Measurements from ENCODE around the gene SNCB.

Gene SNCB

DNA sequence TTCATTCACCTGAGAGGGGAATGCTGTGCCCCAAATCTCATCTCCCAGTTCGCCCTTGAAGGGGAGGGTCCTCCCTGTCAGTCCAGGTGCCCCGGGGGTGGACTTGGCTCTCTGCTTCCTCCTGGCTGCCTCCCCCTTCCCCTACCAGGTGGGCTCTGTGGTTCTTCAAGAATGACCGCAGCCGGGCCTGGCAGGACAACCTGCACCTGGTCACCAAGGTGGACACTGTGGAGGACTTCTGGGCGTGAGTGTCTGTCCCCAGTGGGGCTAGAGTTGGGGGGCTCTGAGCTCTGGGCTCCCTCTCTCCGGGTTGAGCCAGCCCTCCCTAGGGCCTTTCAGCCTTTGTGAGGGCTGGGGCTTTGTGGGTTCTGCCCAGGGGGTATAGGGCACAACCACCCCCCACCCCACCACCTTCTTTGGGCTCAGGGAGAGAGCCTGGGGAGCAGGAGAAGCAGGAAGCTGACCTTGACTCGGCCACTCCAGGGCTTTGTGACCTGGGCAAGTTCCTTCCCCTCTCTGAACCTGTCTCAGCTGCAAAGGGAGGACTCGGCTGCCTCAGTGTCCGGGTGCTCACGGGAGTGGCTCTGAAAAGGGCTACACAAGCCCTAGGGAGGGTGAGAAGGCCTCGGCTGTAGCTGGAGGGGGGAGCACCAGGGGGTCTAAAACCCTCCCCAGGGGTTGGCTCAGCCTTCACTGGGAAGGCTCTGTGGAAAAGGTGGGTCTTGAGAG is 13.3 kb upstream of the SNCB start:
- no peaks in the 10 kb centered on the region for H3K9me3 ChIP-seq (replicated peaks; ENCODE audit: insufficient read depth, low read length)
- TF ChIP-seq, protein P1, sequence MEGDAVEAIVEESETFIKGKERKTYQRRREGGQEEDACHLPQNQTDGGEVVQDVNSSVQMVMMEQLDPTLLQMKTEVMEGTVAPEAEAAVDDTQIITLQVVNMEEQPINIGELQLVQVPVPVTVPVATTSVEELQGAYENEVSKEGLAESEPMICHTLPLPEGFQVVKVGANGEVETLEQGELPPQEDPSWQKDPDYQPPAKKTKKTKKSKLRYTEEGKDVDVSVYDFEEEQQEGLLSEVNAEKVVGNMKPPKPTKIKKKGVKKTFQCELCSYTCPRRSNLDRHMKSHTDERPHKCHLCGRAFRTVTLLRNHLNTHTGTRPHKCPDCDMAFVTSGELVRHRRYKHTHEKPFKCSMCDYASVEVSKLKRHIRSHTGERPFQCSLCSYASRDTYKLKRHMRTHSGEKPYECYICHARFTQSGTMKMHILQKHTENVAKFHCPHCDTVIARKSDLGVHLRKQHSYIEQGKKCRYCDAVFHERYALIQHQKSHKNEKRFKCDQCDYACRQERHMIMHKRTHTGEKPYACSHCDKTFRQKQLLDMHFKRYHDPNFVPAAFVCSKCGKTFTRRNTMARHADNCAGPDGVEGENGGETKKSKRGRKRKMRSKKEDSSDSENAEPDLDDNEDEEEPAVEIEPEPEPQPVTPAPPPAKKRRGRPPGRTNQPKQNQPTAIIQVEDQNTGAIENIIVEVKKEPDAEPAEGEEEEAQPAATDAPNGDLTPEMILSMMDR (IDR thresholded peaks at IDR 0.05; ENCODE audit: low read length): no peak
- TF ChIP-seq EZH2phosphoT487 (IDR thresholded peaks at IDR 0.05; ENCODE audit: low read length): no peak
- no peak for TF ChIP-seq EZH2 (optimal IDR thresholded peaks at IDR 0.05; ENCODE audit: low read depth, low read length)
- no peak overlapping the region for H3K4me3 ChIP-seq (ENCODE audit: low read length)
- H3K4me2 ChIP-seq (ENCODE audit: low read depth, low read length): no peak overlapping the region
- H3K9ac ChIP-seq (ENCODE audit: low read length): no peak overlapping the region
- no peaks in the 10 kb centered on the region for H4K20me1 ChIP-seq (ENCODE audit: insufficient read depth, low read length)
- H3K9me2 ChIP-seq (replicated peaks; ENCODE audit: insufficient read depth, low read length): no peaks in the 10 kb centered on the region
- H2AFZ ChIP-seq (ENCODE audit: low read length): no peak overlapping the region
- no peak for DNase-seq
- peaks cover 14% of the 10 kb centered on the region for H3K4me1 ChIP-seq (ENCODE audit: low read length)
- H3F3A ChIP-seq (ENCODE audit: insufficient read depth, low read length): no peaks in the 10 kb centered on the region
- H3K27ac ChIP-seq (ENCODE audit: low read length): no peak overlapping the region
- 0 out of 2 replicates have a peak, but pooled peaks cover under 1% of the 10 kb centered on the region for H3K27me3 ChIP-seq (replicated peaks; ENCODE audit: insufficient read depth, low read length)
- H3K79me2 ChIP-seq (ENCODE audit: low read length): peaks cover 11% of the 10 kb centered on the region
- H3K36me3 ChIP-seq (replicated peaks; ENCODE audit: insufficient read depth, low read length): no peaks in the 10 kb centered on the region

DNA sequence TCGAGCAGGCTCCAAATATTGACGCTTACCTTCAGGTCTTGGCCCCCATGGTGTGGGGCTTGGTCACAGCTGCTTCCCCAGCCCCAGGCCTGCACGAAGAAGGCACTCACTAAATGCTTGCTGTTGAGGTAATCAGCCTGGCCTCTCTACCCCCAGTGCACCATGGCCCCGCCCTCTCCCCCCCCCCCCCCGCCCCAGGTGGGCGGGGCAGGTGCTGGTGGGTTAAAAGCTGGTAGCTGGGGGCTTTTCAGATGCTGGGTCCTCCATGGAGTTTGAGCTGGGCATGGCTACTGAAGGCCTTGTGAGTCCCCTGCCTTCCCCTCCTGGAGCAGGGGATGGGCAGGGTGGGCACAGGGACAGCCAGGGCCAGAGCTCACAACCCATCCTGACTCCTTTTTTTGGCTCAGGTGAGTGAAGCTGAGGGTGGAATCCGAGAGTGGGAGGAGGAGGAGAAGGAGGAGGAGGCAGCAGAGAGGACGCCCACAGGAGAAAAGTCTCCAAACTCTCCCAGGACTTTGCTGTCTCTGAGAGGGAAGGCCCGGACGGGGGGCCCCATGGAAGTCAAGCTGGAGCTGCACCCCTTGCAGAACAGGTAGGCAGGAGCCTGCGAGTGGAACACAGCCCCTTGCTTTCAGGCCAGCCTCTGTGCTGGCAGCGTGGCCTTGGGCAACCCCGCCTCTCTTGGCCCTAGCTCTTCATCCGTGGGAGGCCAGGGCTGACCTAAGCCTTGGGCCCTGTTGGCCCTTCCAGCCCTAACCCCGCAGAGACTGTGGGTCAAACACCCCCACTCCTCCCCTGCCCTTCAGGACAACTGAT is 12.5 kb upstream of the SNCB start:
- H2AFZ ChIP-seq (ENCODE audit: low read length): no peak overlapping the region
- H3K9me2 ChIP-seq (replicated peaks; ENCODE audit: insufficient read depth, low read length): no peaks in the 10 kb centered on the region
- no peak overlapping the region for H3K4me2 ChIP-seq (ENCODE audit: low read depth, low read length)
- H3K9me3 ChIP-seq (replicated peaks; ENCODE audit: insufficient read depth, low read length): no peaks in the 10 kb centered on the region
- peaks cover 6% of the 10 kb centered on the region for H3K4me1 ChIP-seq (ENCODE audit: low read length)
- H4K20me1 ChIP-seq (ENCODE audit: insufficient read depth, low read length): no peaks in the 10 kb centered on the region
- no peak overlapping the region for H3K4me3 ChIP-seq (ENCODE audit: low read length)
- TF ChIP-seq EZH2phosphoT487 (IDR thresholded peaks at IDR 0.05; ENCODE audit: low read length) (no peak), EZH2 (optimal IDR thresholded peaks at IDR 0.05; ENCODE audit: low read depth, low read length) (no peak)
- TF ChIP-seq, protein P1 (IDR thresholded peaks at IDR 0.05; ENCODE audit: low read length): no peak
- no peak overlapping the region for H3K27ac ChIP-seq (ENCODE audit: low read length)
- no peak for DNase-seq
- no peaks in the 10 kb centered on the region for H3F3A ChIP-seq (ENCODE audit: insufficient read depth, low read length)
- peaks cover 5% of the 10 kb centered on the region for H3K79me2 ChIP-seq (ENCODE audit: low read length)
- peaks cover 7% of the 10 kb centered on the region; the same call in 1 of the 2 replicates for H3K27me3 ChIP-seq (replicated peaks; ENCODE audit: insufficient read depth, low read length)
- H3K9ac ChIP-seq (ENCODE audit: low read length): no peak overlapping the region
- H3K36me3 ChIP-seq (replicated peaks; ENCODE audit: insufficient read depth, low read length): no peaks in the 10 kb centered on the region

DNA sequence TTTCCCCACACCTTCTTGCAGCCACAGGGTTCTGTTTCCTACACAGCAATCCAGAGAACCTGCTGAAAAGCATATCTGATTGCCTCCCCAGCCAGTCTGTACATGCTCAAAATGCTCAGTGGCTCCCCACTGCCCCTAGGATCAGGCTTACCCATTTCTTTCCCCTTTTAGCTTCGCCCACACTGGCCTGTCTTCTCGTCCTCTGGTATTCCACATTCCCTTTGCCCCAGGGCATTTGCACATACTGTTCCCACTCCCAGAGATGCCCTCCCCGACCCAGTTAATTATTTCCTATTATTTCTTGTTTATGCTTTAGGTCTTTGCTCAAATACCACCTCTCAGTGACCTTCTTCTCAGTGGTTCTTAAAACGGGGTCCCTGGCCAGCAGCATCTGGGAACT is 10.3 kb upstream of the SNCB start:
- no peak for TF ChIP-seq EZH2phosphoT487 (IDR thresholded peaks at IDR 0.05; ENCODE audit: low read length)
- TF ChIP-seq, protein P1 (IDR thresholded peaks at IDR 0.05; ENCODE audit: low read length): no peak
- TF ChIP-seq EZH2 (optimal IDR thresholded peaks at IDR 0.05; ENCODE audit: low read depth, low read length): no peak
- H3K9ac ChIP-seq (ENCODE audit: low read length): no peak overlapping the region
- H4K20me1 ChIP-seq (ENCODE audit: insufficient read depth, low read length): no peaks in the 10 kb centered on the region
- DNase-seq: no peak
- H3K4me3 ChIP-seq (ENCODE audit: low read length): no peak overlapping the region
- no peak overlapping the region for H3K4me2 ChIP-seq (ENCODE audit: low read depth, low read length)
- H3K36me3 ChIP-seq (replicated peaks; ENCODE audit: insufficient read depth, low read length): no peaks in the 10 kb centered on the region
- H3K9me2 ChIP-seq (replicated peaks; ENCODE audit: insufficient read depth, low read length): no peaks in the 10 kb centered on the region
- no peaks in the 10 kb centered on the region for H3K4me1 ChIP-seq (ENCODE audit: low read length)
- H2AFZ ChIP-seq (ENCODE audit: low read length): no peak overlapping the region
- H3K9me3 ChIP-seq (replicated peaks; ENCODE audit: insufficient read depth, low read length): no peaks in the 10 kb centered on the region
- H3K27me3 ChIP-seq (replicated peaks; ENCODE audit: insufficient read depth, low read length): peaks cover 29% of the 10 kb centered on the region
- no peak overlapping the region for H3K27ac ChIP-seq (ENCODE audit: low read length)
- no peaks in the 10 kb centered on the region for H3F3A ChIP-seq (ENCODE audit: insufficient read depth, low read length)
- no peaks in the 10 kb centered on the region for H3K79me2 ChIP-seq (ENCODE audit: low read length)

Measured in MM.1S (cell line).